SK-N-SH (cell line): ENCODE results near the gene CUL3. TPM values are rescaled to one million over a fixed set of nuclear protein-coding genes. Genes with fewer than 3 reads are reported as not detected.

Source experiments
- CTCF ChIA-PET: fragments of 300-600, 350-600 bp; formaldehyde crosslinking; extraction: SDS; loops from one replicate; lab custom pipeline; 2021; lab: Yijun Ruan, JAX
- POLR2A ChIA-PET: fragments of 350-600 bp; sonication (Branson Sonifier 250); formaldehyde crosslinking; extraction: SDS; loops from one replicate; lab custom pipeline; 2020; ENCODE audit warnings: antibody characterized with exemption, inconsistent platforms; lab: Yijun Ruan, JAX
- DNase-seq: peaks from one replicate; pipeline ENCODE4 v3.0.0; 2012
- H2AFZ ChIP-seq: fragments of 200-600 bp; sonication (generic); 2 replicates; pipeline ENCODE4 v1.8.1; 2016; ENCODE audit warnings: antibody characterized with exemption, mild to moderate bottlenecking, low read depth
- H3F3A ChIP-seq: fragments of 200-600 bp; sonication (generic); replicated peaks from 2 replicates; pipeline ENCODE3; 2016; ENCODE audit warnings: antibody characterized with exemption, mild to moderate bottlenecking; ENCODE audit not compliant: insufficient read depth
- H3K27ac ChIP-seq, 2 experiments: fragments of 200-500 bp in 1 of 2; fragments of 200-600 bp in 1 of 2; sonication (Bioruptor generic) in 1 of 2; sonication (generic), shearing (Covaris generic) in 1 of 2; 2 replicates each; pipeline versions ENCODE4 v1.5.1 to v1.6.1; 2014 to 2016; ENCODE audit warnings: low read depth in 2 of 2, inconsistent platforms in 1 of 2, low read length in 1 of 2, mild to moderate bottlenecking in 1 of 2, mixed read lengths in 1 of 2
- H3K27me3 ChIP-seq: fragments of 200-600 bp; sonication (generic), shearing (Covaris generic); 2 replicates; pipeline ENCODE4 v1.6.1; 2016; ENCODE audit warnings: mixed run types; ENCODE audit not compliant: insufficient read depth
- H3K36me3 ChIP-seq, 2 experiments: fragments of 200-500 bp in 1 of 2; fragments of 200-600 bp in 1 of 2; sonication (Bioruptor generic) in 1 of 2; sonication (generic) in 1 of 2; replicated peaks in 1 of 2; 2 replicates each; pipeline versions ENCODE3 to v1.5.1; 2014 to 2016; ENCODE audit warnings: low read length in 1 of 2, mild to moderate bottlenecking in 1 of 2; ENCODE audit not compliant: insufficient read depth in 2 of 2, control insufficient read depth in 1 of 2
- H3K4me1 ChIP-seq, 2 experiments: fragments of 200-500 bp in 1 of 2; fragments of 200-600 bp in 1 of 2; sonication (Bioruptor generic) in 1 of 2; sonication (generic), shearing (Covaris generic) in 1 of 2; 2 replicates each; pipeline versions ENCODE4 v1.5.1 to v1.6.1; 2014 to 2016; ENCODE audit warnings: low read depth in 1 of 2, low read length in 1 of 2, mixed run types in 1 of 2; ENCODE audit not compliant: insufficient read depth in 2 of 2, control insufficient read depth in 1 of 2
- H3K4me2 ChIP-seq: fragments of 200-600 bp; sonication (generic), shearing (Covaris generic); 2 replicates; pipeline ENCODE4 v1.6.1; 2017; ENCODE audit warnings: mixed run types
- H3K4me3 ChIP-seq, 2 experiments: fragments of 200-500 bp in 1 of 2; fragments of 200-600 bp in 1 of 2; sonication (Bioruptor generic) in 1 of 2; sonication (generic), shearing (Covaris generic) in 1 of 2; 2 replicates each; pipeline versions ENCODE4 v1.5.1 to v1.8.1; 2014 to 2016; ENCODE audit warnings: low read depth in 2 of 2, inconsistent platforms in 1 of 2, low read length in 1 of 2, mild to moderate bottlenecking in 1 of 2, mixed read lengths in 1 of 2, moderate library complexity in 1 of 2
- H3K79me2 ChIP-seq: fragments of 200-600 bp; sonication (generic); 2 replicates; pipeline ENCODE4 v1.8.1; 2017; ENCODE audit warnings: mild to moderate bottlenecking; ENCODE audit not compliant: insufficient read depth
- H3K9ac ChIP-seq: fragments of 200-600 bp; sonication (generic); 2 replicates; pipeline ENCODE4 v1.6.1; 2017; ENCODE audit warnings: mixed run types
- H3K9me2 ChIP-seq: fragments of 200-600 bp; sonication (generic); 2 replicates; pipeline ENCODE4 v1.6.1; 2017; ENCODE audit warnings: mixed run types
- H3K9me3 ChIP-seq: fragments of 200-600 bp; sonication (generic); 2 replicates; pipeline ENCODE4 v1.6.1; 2017; ENCODE audit warnings: mixed run types, mild to moderate bottlenecking, moderate library complexity
- H4K20me1 ChIP-seq: fragments of 200-600 bp; sonication (generic); 2 replicates; pipeline ENCODE4 v1.6.1; 2017; ENCODE audit warnings: mild to moderate bottlenecking, mixed run types; ENCODE audit not compliant: insufficient read depth
- CHD2 ChIP-seq: fragments of 150-350 bp; IDR thresholded peaks from 2 replicates; pipeline ENCODE4 v1.6.1; 2018; ENCODE audit warnings: low read length; ENCODE audit not compliant: partially characterized antibody
- CTCF ChIP-seq: fragments of 200-600 bp; sonication (generic); IDR thresholded peaks from 2 replicates; pipeline ENCODE4 v1.6.1; 2017; ENCODE audit warnings: antibody characterized with exemption, mild to moderate bottlenecking, moderate library complexity
- FOXJ3 ChIP-seq: sonication (generic); formaldehyde crosslinking; IDR thresholded peaks from 2 replicates; pipeline ENCODE4 v1.5.1; 2020; ENCODE audit warnings: mild to moderate bottlenecking, missing genetic modification reagents
- GABPA ChIP-seq: IDR thresholded peaks from 2 replicates; pipeline ENCODE4 v1.4.0; 2012; ENCODE audit warnings: low read depth, mild to moderate bottlenecking
- GATA2 ChIP-seq: sonication (generic); formaldehyde crosslinking; IDR thresholded peaks from 2 replicates; pipeline ENCODE4 v1.5.0; 2020; ENCODE audit warnings: mild to moderate bottlenecking, missing genetic modification reagents
- MEF2A ChIP-seq: IDR thresholded peaks from 2 replicates; pipeline ENCODE4 v1.4.0; 2012; ENCODE audit warnings: low read depth, borderline replicate concordance
- MXI1 ChIP-seq: IDR thresholded peaks from 2 replicates; pipeline ENCODE4 v1.6.1; 2012; ENCODE audit warnings: mild to moderate bottlenecking, low read depth, low read length, improper control_type of control experiment
- NRF1 ChIP-seq: IDR thresholded peaks from 2 replicates; pipeline ENCODE4 v1.6.1; 2012; ENCODE audit warnings: low read depth, mild to moderate bottlenecking, low read length
- TAF1 ChIP-seq: IDR thresholded peaks from 2 replicates; pipeline ENCODE4 v1.6.1; 2012; ENCODE audit warnings: low read depth, mild to moderate bottlenecking, low read length, moderate library complexity, borderline replicate concordance
- USF1 ChIP-seq: IDR thresholded peaks from 2 replicates; pipeline ENCODE4 v1.4.0; 2012; ENCODE audit warnings: low read depth, borderline replicate concordance
- YY1 ChIP-seq: IDR thresholded peaks from 2 replicates; pipeline ENCODE4 v1.4.0; 2012; ENCODE audit warnings: low read depth, mild to moderate bottlenecking
- WGBS: methylation state at CpG from one replicate; pipeline ENCODE4 v1.1.6; 2017; ENCODE audit warnings: low lambda C conversion rate; 5-methylcytosine and 5-hydroxymethylcytosine counted together
- polyA plus RNA-seq, 3 experiments: library from polyadenylated mRNA; depleted of rRNA; stranded (reverse); fragments of >200 nt; gene quantifications; 2 replicates each; pipeline ENCODE4 v1.2.3, GENCODE V29; 2012

The CUL3 gene
- polyA plus RNA-seq, 1 of the 3 experiments (the other 2 are of a cell fraction) = 17.3 TPM

GRCh38 chr2:224613543-224614286 is 28.6 kb upstream of the CUL3 start:
- Histone ChIP-seq H3K27ac (peak overlapping the region in 1 of 2 experiments; percentile 94; a peak in 2 of 4 replicates), H2AFZ (no peak overlapping the region), H3K9me3 (no peaks in the 10 kb centered on the region), H3K9me2 (no peaks in the 10 kb centered on the region), H3K27me3 (no peaks in the 10 kb centered on the region), H3K4me2 (no peak overlapping the region), H4K20me1 (no peaks in the 10 kb centered on the region), H3F3A (no peaks in the 10 kb centered on the region), H3K36me3 (no peaks in the 10 kb centered on the region), H3K4me3 (no peak overlapping the region), H3K9ac (no peak overlapping the region), H3K79me2 (no peaks in the 10 kb centered on the region), H3K4me1 (peaks cover 0 to 2% of the 10 kb centered on the region in 2 experiments; a peak in 2 of 4 replicates)
- DNase-seq = peak; percentile 46
- ChIA-PET CTCF (interaction anchor here (1.1 kb wide), 1 partner anchor 14 kb away, joined by 5 read pairs; no protein-coding TSS in a partner anchor), POLR2A (no interaction called here)
- TF ChIP-seq YY1 = no peak
- TF ChIP-seq USF1 = no peak
- no peak for TF ChIP-seq TAF1
- TF ChIP-seq MXI1 = no peak
- TF ChIP-seq GATA2 (CRISPR knock-in tag) = no peak
- TF ChIP-seq CTCF = no peak
- no peak for TF ChIP-seq CHD2
- WGBS = 67% methylated on average over 4 of the region's 4 CpGs

- H3K27me3 ChIP-seq = no peaks in the 10 kb centered on the region
- no peak for TF ChIP-seq NRF1
- no peak for TF ChIP-seq MEF2A
- TF ChIP-seq GABPA = no peak
- no peak for TF ChIP-seq FOXJ3
- H3F3A ChIP-seq = no peaks in the 10 kb centered on the region
- H3K27ac ChIP-seq = peak overlapping the region in 1 of 2 experiments; percentile 28; a peak in 1 of 4 replicates
- no peak for DNase-seq
- ChIA-PET POLR2A (no interaction called here), CTCF (interaction anchor here (0.7 to 1.0 kb wide), 2 partner anchors 34 to 38 kb away, joined by 3 read pairs; no protein-coding TSS in a partner anchor)
- H3K36me3 ChIP-seq = no peaks in the 10 kb centered on the region
- no peak overlapping the region for H3K9ac ChIP-seq
- 73% methylated on average over 5 of the region's 5 CpGs for WGBS
- H3K4me3 ChIP-seq = no peak overlapping the region
- H3K4me1 ChIP-seq = peaks cover 0 to 6% of the 10 kb centered on the region in 2 experiments; a peak in 2 of 4 replicates
- no peaks in the 10 kb centered on the region for H3K79me2 ChIP-seq
- no peaks in the 10 kb centered on the region for H3K9me3 ChIP-seq
- no peak overlapping the region for H3K4me2 ChIP-seq
- no peaks in the 10 kb centered on the region for H3K9me2 ChIP-seq
- H2AFZ ChIP-seq = no peak overlapping the region
- no peaks in the 10 kb centered on the region for H4K20me1 ChIP-seq
These were observed 27.4 kb upstream of the CUL3 start for GRCh38 chr2:224612578-224612977.
